Activated CD4-positive, alpha-beta memory T cell treated with anti-CD3 and anti-CD28 coated beads, Interleukin-2, amount 10 ng/mL, durations not matched to agents 7 days and 5 days (primary cell): ENCODE data around the gene SLIT1. TPM values are rescaled to one million over a fixed set of nuclear protein-coding genes. Genes with fewer than 3 reads are reported as not detected.

Experiments used
- CTCF ChIA-PET: fragments of 350-600 bp; sonication (Branson Sonifier 250); formaldehyde crosslinking; loops from one replicate; lab custom pipeline; 2021; ENCODE audit warnings: antibody characterized with exemption, inconsistent platforms; lab: Charles Lee
- POLR2A ChIA-PET: fragments of 350-600 bp; sonication (Branson Sonifier 250); formaldehyde crosslinking; loops from one replicate; lab custom pipeline; 2021; ENCODE audit warnings: antibody characterized with exemption; lab: Charles Lee
- DNase-seq: peaks from one replicate; pipeline ENCODE4 v3.0.0-alpha.2; 2020
- H3K27ac Mint-ChIP-seq: one replicate; pipeline ENCODE4 v1.8.0; 2021; ENCODE audit warnings: mild to moderate bottlenecking, mixed read lengths
- H3K27me3 Mint-ChIP-seq: one replicate; pipeline ENCODE4 v1.8.0; 2021; ENCODE audit warnings: mixed read lengths
- H3K36me3 Mint-ChIP-seq: one replicate; pipeline ENCODE4 v1.8.0; 2021; ENCODE audit warnings: low read depth, mixed read lengths
- H3K4me1 Mint-ChIP-seq: one replicate; pipeline ENCODE4 v1.8.0; 2021; ENCODE audit warnings: mixed read lengths
- H3K4me3 Mint-ChIP-seq: one replicate; pipeline ENCODE4 v1.8.0; 2021; ENCODE audit warnings: mild to moderate bottlenecking, mixed read lengths
- H3K9me3 Mint-ChIP-seq: one replicate; pipeline ENCODE4 v1.8.0; 2021; ENCODE audit warnings: mixed read lengths
- total RNA-seq, 2 experiments: library from RNA; stranded (reverse); gene quantifications; one replicate each; pipeline ENCODE4 v1.2.3, GENCODE V29; 2021

The SLIT1 gene
- under 1 TPM; 0.30 to 0.35 TPM for total RNA-seq

- POLR2A ChIA-PET: no interaction called here
- CTCF ChIA-PET: interaction anchor here (1.2 kb wide), 1 partner anchor 11 kb away, joined by 4 read pairs; no protein-coding TSS in a partner anchor
- Mint-ChIP-seq H3K27ac (no peak within 1 kb of the TSS), H3K4me3 (no peak within 1 kb of the TSS), H3K4me1 (peaks cover 6% of the 10 kb centered on the region), H3K27me3 (peaks cover 61% of the 10 kb centered on the region), H3K36me3 (no peaks in the 10 kb centered on the region), H3K9me3 (no peaks in the 10 kb centered on the region)
- no peak for DNase-seq
Observed at GRCh38 chr10:97185326-97186058, at the start of gene SLIT1. SLIT1 (minus strand) TSS chr10:97185959; CDS start chr10:97185674, 285 bp downstream.

- no peaks in the 10 kb centered on the region for H3K27me3 Mint-ChIP-seq
- DNase-seq: no peak
- no peak overlapping the region for H3K4me3 Mint-ChIP-seq
- ChIA-PET CTCF (interaction anchor here (0.7 to 4.9 kb wide), 10 partner anchors 10 to 199 kb away, joined by 3 to 32 read pairs (median 8); no protein-coding TSS in a partner anchor), POLR2A (no interaction called here)
- no peaks in the 10 kb centered on the region for H3K9me3 Mint-ChIP-seq
- no peak overlapping the region for H3K27ac Mint-ChIP-seq
- peaks cover 5% of the 10 kb centered on the region for H3K4me1 Mint-ChIP-seq
- H3K36me3 Mint-ChIP-seq: peaks cover 22% of the 10 kb centered on the region
Observed at GRCh38 chr10:97235353-97235752, 49.6 kb upstream of the SLIT1 start.

DNA sequence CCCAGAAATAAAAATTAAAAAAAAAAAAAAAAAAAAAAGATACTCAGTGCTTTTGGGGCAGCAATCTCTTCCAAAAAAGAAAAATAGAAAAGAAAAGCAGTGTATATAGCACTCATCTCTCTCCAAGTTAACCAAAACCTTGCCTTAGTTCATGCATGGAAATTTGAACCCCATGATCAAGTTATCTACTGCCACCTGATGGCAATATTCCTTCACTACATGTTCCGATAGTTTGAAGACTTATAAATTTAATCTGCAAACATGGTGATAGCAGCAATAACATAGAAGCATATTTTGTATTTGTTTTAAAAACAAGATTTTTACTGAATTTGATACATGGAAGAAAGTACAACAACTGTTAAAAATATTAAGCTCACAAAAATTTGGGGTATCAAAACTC lies 48.6 kb upstream of the SLIT1 start:
- H3K9me3 Mint-ChIP-seq: no peaks in the 10 kb centered on the region
- H3K4me1 Mint-ChIP-seq: peaks cover 9% of the 10 kb centered on the region
- peaks cover 32% of the 10 kb centered on the region for H3K36me3 Mint-ChIP-seq
- H3K27ac Mint-ChIP-seq: no peak overlapping the region
- H3K27me3 Mint-ChIP-seq: no peaks in the 10 kb centered on the region
- ChIA-PET CTCF (interaction anchor here (0.6 to 4.9 kb wide), 19 partner anchors 10 to 941 kb away, joined by 3 to 32 read pairs (median 3); no protein-coding TSS in a partner anchor), POLR2A (no interaction called here)
- no peak for DNase-seq
- H3K4me3 Mint-ChIP-seq: no peak overlapping the region

GRCh38 chr10:97230146-97230545 lies 44.4 kb upstream of the SLIT1 start:
- Mint-ChIP-seq H3K27ac (no peak overlapping the region), H3K4me3 (no peak overlapping the region), H3K36me3 (peaks cover 60% of the 10 kb centered on the region), H3K4me1 (peaks cover 12% of the 10 kb centered on the region), H3K9me3 (no peaks in the 10 kb centered on the region), H3K27me3 (no peaks in the 10 kb centered on the region)
- DNase-seq: no peak
- POLR2A ChIA-PET: no interaction called here
- CTCF ChIA-PET: interaction anchor here (1.7 to 2.8 kb wide), 2 partner anchors 10 to 20 kb away, joined by 4 to 15 read pairs; no protein-coding TSS in a partner anchor

- ChIA-PET CTCF (interaction anchor here (1.7 to 2.8 kb wide), 2 partner anchors 9 to 19 kb away, joined by 4 to 15 read pairs; no protein-coding TSS in a partner anchor), POLR2A (interaction anchor here (0.5 kb wide), 1 partner anchor 11 kb away, joined by 3 read pairs; no protein-coding TSS in a partner anchor)
- H3K4me3 Mint-ChIP-seq: no peak overlapping the region
- peaks cover 19% of the 10 kb centered on the region for H3K4me1 Mint-ChIP-seq
- DNase-seq: no peak
- peaks cover 59% of the 10 kb centered on the region for H3K36me3 Mint-ChIP-seq
- no peaks in the 10 kb centered on the region for H3K27me3 Mint-ChIP-seq
- no peaks in the 10 kb centered on the region for H3K9me3 Mint-ChIP-seq
- H3K27ac Mint-ChIP-seq: no peak overlapping the region
Observed at GRCh38 chr10:97229322-97230015, 43.7 kb upstream of the SLIT1 start.

DNA sequence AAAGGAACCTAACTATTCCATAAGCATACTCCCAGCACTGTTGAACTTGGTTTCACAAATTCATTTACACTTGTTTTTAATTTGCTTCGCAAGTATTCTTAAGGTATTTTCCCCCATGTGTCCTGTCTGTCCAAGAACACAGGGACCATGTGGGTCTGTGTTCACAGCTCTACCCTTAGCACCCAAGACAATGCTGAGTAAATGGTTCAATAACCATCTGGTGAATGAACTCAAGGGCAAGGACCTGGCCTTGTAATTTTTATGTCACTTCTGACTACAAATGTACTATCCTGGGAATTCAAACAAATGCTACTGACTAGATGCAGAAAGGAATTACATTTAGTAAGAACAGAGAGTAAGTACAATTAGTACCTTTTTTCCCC lies 43.0 kb upstream of the SLIT1 start:
- ChIA-PET CTCF (interaction anchor here (0.7 to 2.8 kb wide), 3 partner anchors 8 to 19 kb away, joined by 3 to 15 read pairs (median 4); no protein-coding TSS in a partner anchor), POLR2A (no interaction called here)
- DNase-seq: no peak
- Mint-ChIP-seq H3K36me3 (peaks cover 60% of the 10 kb centered on the region), H3K4me3 (no peak overlapping the region), H3K27me3 (no peaks in the 10 kb centered on the region), H3K9me3 (no peaks in the 10 kb centered on the region), H3K4me1 (peaks cover 25% of the 10 kb centered on the region), H3K27ac (no peak overlapping the region)

DNA sequence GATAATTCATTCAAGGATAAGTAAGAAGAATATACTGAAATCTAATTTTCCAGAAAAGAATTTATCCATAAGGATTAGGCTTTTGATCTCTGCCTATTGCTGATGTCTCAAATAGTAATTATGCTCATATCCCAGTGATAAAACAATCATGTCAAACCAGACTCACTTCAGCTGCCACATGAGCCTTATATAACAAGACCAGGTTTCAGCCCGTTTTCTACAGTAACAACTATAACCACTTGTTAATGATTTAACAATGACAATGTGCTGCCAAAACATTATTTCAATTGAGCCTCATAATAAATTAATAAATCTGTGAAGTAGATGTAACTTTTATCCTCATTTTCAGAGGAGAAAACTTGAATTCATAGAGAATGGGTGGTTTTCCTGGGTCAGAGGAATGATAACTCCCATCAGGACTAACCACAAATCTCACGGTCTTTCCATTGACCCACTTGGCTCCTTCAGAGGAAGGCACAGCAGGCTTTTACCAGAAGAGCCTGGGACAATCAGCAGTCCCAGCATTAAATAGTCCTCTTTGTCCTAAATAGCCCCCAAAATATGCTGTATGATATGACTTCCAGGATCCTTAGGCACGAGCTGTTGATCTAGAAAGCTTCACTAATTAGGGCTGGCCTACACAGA lies 42.5 kb upstream of the SLIT1 start:
- H3K36me3 Mint-ChIP-seq: peaks cover 63% of the 10 kb centered on the region
- no peak overlapping the region for H3K27ac Mint-ChIP-seq
- CTCF ChIA-PET: interaction anchor here (0.7 to 2.8 kb wide), 3 partner anchors 8 to 18 kb away, joined by 3 to 15 read pairs (median 4); no protein-coding TSS in a partner anchor
- POLR2A ChIA-PET: no interaction called here
- H3K4me1 Mint-ChIP-seq: peaks cover 26% of the 10 kb centered on the region
- H3K4me3 Mint-ChIP-seq: no peak overlapping the region
- no peak for DNase-seq
- no peaks in the 10 kb centered on the region for H3K27me3 Mint-ChIP-seq
- no peaks in the 10 kb centered on the region for H3K9me3 Mint-ChIP-seq

DNA sequence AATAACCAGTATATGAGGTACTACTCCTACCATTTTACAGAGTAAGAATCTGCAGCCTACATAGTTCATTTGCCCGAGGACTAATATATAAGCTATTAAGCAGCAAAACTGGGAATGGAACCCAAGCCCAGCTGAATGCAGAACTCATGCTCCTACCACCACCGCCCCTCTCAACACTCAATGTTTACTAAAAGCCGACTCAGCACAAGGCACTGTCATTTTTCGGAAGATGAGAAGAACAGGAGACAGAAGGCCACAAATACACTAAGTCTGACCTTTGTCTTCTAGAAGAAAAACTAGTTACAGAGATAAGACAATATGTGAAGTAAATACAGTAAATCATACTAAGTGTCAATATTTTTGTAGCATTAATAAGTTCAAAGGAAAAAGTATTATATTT lies 40.6 kb upstream of the SLIT1 start:
- Mint-ChIP-seq H3K4me1 (peaks cover 25% of the 10 kb centered on the region), H3K27ac (no peak overlapping the region), H3K9me3 (no peaks in the 10 kb centered on the region), H3K27me3 (no peaks in the 10 kb centered on the region), H3K36me3 (peaks cover 60% of the 10 kb centered on the region), H3K4me3 (no peak overlapping the region)
- ChIA-PET POLR2A (no interaction called here), CTCF (interaction anchor here (1.2 to 3.6 kb wide), 3 partner anchors 15 to 189 kb away, joined by 3 to 22 read pairs (median 6); no protein-coding TSS in a partner anchor)
- DNase-seq: no peak

- Mint-ChIP-seq H3K27me3 (no peaks in the 10 kb centered on the region), H3K36me3 (peaks cover 62% of the 10 kb centered on the region), H3K4me3 (no peak overlapping the region), H3K27ac (peak overlapping the region; percentile 37), H3K4me1 (peaks cover 27% of the 10 kb centered on the region), H3K9me3 (no peaks in the 10 kb centered on the region)
- ChIA-PET POLR2A (interaction anchor here (0.7 kb wide), 1 partner anchor 109 kb away, joined by 3 read pairs; no protein-coding TSS in a partner anchor), CTCF (interaction anchor here (0.6 to 3.6 kb wide), 5 partner anchors 10 to 152 kb away, joined by 3 to 22 read pairs (median 8); no protein-coding TSS in a partner anchor)
- no peak for DNase-seq
Observed at GRCh38 chr10:97224483-97225435, 39.0 kb upstream of the SLIT1 start.

GRCh38 chr10:97222326-97222961 lies 36.7 kb upstream of the SLIT1 start:
- Mint-ChIP-seq H3K9me3 (no peaks in the 10 kb centered on the region), H3K27me3 (no peaks in the 10 kb centered on the region), H3K27ac (no peak overlapping the region), H3K4me1 (peaks cover 45% of the 10 kb centered on the region), H3K4me3 (no peak overlapping the region), H3K36me3 (peaks cover 52% of the 10 kb centered on the region)
- ChIA-PET CTCF (interaction anchor here (0.9 to 4.2 kb wide), 3 partner anchors 12 to 26 kb away, joined by 3 to 25 read pairs (median 3); no protein-coding TSS in a partner anchor), POLR2A (no interaction called here)
- DNase-seq: no peak

- ChIA-PET POLR2A (interaction anchor here (1.4 kb wide), 1 partner anchor 10 kb away, joined by 5 read pairs; no protein-coding TSS in a partner anchor), CTCF (interaction anchor here (1.1 to 4.2 kb wide), 3 partner anchors 9 to 12 kb away, joined by 4 to 25 read pairs (median 4); no protein-coding TSS in a partner anchor)
- Mint-ChIP-seq H3K27ac (no peak overlapping the region), H3K4me3 (no peak overlapping the region), H3K27me3 (no peaks in the 10 kb centered on the region), H3K4me1 (peaks cover 52% of the 10 kb centered on the region), H3K9me3 (no peaks in the 10 kb centered on the region), H3K36me3 (peaks cover 37% of the 10 kb centered on the region)
- no peak for DNase-seq
Observed at GRCh38 chr10:97220355-97220754, 34.6 kb upstream of the SLIT1 start.
